ENCODE results near the gene FGR.

DNA sequence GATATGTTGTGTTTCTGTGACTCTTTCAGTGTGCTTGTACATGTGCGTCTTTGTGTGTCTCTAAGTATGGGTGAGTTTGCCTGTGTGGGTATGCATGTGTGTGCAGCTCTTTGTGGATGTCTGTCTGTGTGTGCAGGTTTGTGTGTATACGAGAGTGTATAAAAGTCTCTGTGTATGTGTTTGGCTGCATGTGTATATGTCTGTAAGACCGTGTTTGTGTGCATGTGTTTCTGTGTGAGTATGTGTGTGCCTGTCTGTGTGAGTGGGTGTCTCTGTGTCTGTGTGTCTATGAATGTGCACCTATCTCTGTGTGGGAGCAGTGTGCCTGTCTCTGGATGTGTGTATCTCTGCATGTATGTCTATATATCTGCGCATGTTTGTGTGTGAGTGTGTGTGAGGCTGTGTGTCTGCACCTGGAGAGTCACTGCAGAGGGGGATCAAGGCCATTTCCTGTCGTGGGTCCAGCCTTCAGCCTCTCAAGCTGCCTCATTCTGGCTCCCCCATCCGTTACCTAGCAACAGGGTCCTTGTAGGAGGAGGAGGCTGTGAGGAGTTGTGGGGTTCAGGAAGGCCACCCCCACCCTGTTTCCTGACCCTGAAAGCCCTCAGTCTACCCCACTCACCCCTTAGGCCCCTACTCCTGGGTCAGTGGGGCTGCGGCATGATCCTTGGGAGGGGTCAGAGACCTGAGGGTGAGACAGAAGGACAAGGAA is 10.4 kb downstream of the FGR start:
- TF ChIP-seq CTCF (IDR thresholded peaks at IDR 0.05) (no peak), POLR2A (IDR thresholded peaks at IDR 0.05) (no peak)

All from adrenal gland (tissue), 5 donors.